Fibroblast of peridontal ligament (primary cell): ENCODE measurements around the gene PRAMEF6.
"Not testable (repeated sequence)": the region's sequence is repeated elsewhere in the genome, so short reads cannot be mapped to it uniquely, and the experiment has no call there.

Experiments used
- DNase-seq: peaks from one replicate; pipeline ENCODE4 v3.0.0-alpha.2; 2010; ENCODE audit errors: extremely low read depth

Gene PRAMEF6

GRCh38 chr1:12947480-12947879 lies at the start of gene PRAMEF6:
PRAMEF6 (minus strand) TSS chr1:12947580; CDS start chr1:12942518, 5,062 bp downstream.
- DNase-seq, result not testable (repeated sequence)

DNA sequence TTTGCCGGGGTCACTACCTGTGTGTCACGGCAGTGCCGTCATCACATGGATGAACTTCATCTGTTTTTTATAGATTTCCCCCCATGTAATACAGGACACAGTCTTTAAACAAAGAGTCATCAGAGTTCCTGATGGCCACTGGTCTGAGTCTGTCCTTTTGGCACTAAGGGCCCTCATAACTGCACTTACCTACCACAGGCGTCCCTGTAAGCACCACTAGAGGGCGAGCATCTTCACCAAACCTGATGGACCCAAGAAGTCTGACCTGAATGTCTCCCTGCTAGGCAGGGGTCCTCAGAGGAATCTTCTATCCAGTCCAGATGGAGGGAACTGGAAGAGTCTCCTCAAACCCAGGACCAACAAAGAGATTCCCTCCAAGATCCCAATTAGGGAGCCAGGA lies 23.0 kb downstream of the PRAMEF6 start:
- DNase-seq, result not testable (repeated sequence)

DNA sequence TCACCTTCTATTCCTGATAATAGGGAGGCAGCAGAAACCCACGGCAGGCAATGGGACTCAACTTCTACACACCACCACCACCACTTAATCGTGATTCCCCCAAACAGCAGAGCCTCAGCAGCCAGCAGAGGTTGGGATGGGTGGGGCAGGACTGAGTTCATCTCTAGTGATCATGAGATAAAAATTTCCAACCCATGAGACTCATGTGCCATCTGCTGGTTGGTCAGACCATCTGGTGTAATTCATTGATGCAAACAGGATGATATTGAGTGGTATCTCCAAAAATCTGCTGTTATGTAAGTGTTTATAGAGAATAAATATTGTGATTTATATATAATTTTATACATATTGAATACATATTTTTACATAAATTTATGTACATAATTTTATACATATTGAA lies 25.6 kb downstream of the PRAMEF6 start:
- DNase-seq, result not testable (repeated sequence)

GRCh38 chr1:12916310-12916709 lies 31.1 kb downstream of the PRAMEF6 start, which contains the start of gene PRAMEF7:
PRAMEF7 (plus strand) TSS chr1:12916610; CDS start chr1:12917693, 1,083 bp downstream.
- DNase-seq, result not testable (repeated sequence)

- not testable (repeated sequence) for DNase-seq
Observed at GRCh38 chr1:12903793-12904572, 43.4 kb downstream of the PRAMEF6 start.

GRCh38 chr1:12899186-12899585 lies 48.2 kb downstream of the PRAMEF6 start:
- not testable (repeated sequence) for DNase-seq

- not testable (repeated sequence) for DNase-seq
Observed at GRCh38 chr1:12898170-12898569, 49.2 kb downstream of the PRAMEF6 start, which contains the start of gene PRAMEF10. PRAMEF10 (minus strand) TSS chr1:12898270; CDS start chr1:12895847, 2,423 bp downstream.
